K562 (cell line): Measurements from ENCODE around the gene EML2. TPM values are rescaled to one million over a fixed set of nuclear protein-coding genes. Genes with fewer than 3 reads are reported as not detected.

ENCODE experiments used
- ARID2 ChIP-seq: fragments of 450-650 bp; IDR thresholded peaks from 2 replicates; pipeline ENCODE4 v1.6.1; 2017; ENCODE audit warnings: antibody characterized with exemption, mild to moderate bottlenecking
- ATF3 ChIP-seq, 2 experiments: fragments of 450-650 bp in 1 of 2; sonication (generic) in 1 of 2; formaldehyde crosslinking in 1 of 2; IDR thresholded peaks in 1 of 2; conservative IDR thresholded peaks in 1 of 2; 2 replicates each; pipeline versions ENCODE4 v1.6.1 to v1.8.1; 2016 to 2023; ENCODE audit warnings: mild to moderate bottlenecking in 2 of 2, moderate library complexity in 2 of 2, inconsistent platforms in 1 of 2, missing genetic modification reagents in 1 of 2
- BDP1 ChIP-seq: IDR thresholded peaks from 3 replicates; pipeline ENCODE4 v1.6.1; 2011; ENCODE audit not compliant: insufficient read length, insufficient read depth
- CHD4 ChIP-seq: fragments of 200-600 bp; sonication (generic); IDR thresholded peaks from 3 replicates; pipeline ENCODE4 v1.6.1; 2012; ENCODE audit warnings: low read depth, mild to moderate bottlenecking, mixed read lengths, low read length, inconsistent platforms; ENCODE audit not compliant: insufficient read depth, insufficient replicate concordance, poor library complexity, severe bottlenecking
- DMBX1 ChIP-seq: fragments of 250-450 bp; sonication (Bioruptor Pico); IDR thresholded peaks from 2 replicates; pipeline ENCODE4 v1.8.0; 2022; ENCODE audit warnings: inconsistent platforms, mild to moderate bottlenecking, moderate library complexity, borderline replicate concordance
- ETS2 ChIP-seq: IDR thresholded peaks from 2 replicates; pipeline ENCODE4 v1.6.1; 2016; ENCODE audit warnings: borderline replicate concordance, missing genetic modification characterization, mild to moderate bottlenecking, moderate library complexity, missing compliant biosample characterization; ENCODE audit not compliant: poor library complexity, severe bottlenecking
- HBP1 ChIP-seq: fragments of 450-650 bp; formaldehyde crosslinking; IDR thresholded peaks from 2 replicates; pipeline ENCODE4 v1.4.0; 2022; ENCODE audit warnings: missing genetic modification characterization
- HLTF ChIP-seq: fragments of 450-650 bp; IDR thresholded peaks from 2 replicates; pipeline ENCODE4 v1.6.1; 2016
- KAT8 ChIP-seq: fragments of 450-650 bp; IDR thresholded peaks from 2 replicates; pipeline ENCODE4 v1.6.1; 2016; ENCODE audit warnings: low read depth, mild to moderate bottlenecking
- MAFG ChIP-seq: fragments of 450-650 bp; conservative IDR thresholded peaks from 2 replicates; pipeline ENCODE4 v1.6.1; 2016; ENCODE audit warnings: missing genetic modification characterization, missing compliant biosample characterization
- MTA2 ChIP-seq: fragments of 450-650 bp; IDR thresholded peaks from 2 replicates; pipeline ENCODE4 v1.6.1; 2016; ENCODE audit warnings: low read depth
- NELFE ChIP-seq: IDR thresholded peaks from 2 replicates; pipeline ENCODE4 v1.6.1; 2011; ENCODE audit warnings: mild to moderate bottlenecking; ENCODE audit not compliant: insufficient read depth, insufficient read length
- TBP ChIP-seq: optimal IDR thresholded peaks from 2 replicates; pipeline ENCODE3; 2011; ENCODE audit warnings: low read depth, low read length, improper control_type of control experiment
- U2AF1 ChIP-seq: fragments of 200-400 bp; formaldehyde crosslinking; optimal IDR thresholded peaks from 2 replicates; pipeline ENCODE3; 2017; ENCODE audit warnings: mild to moderate bottlenecking, low read depth, low read length, moderate library complexity
- ZNF239 ChIP-seq: fragments of 250-450 bp; sonication (Bioruptor Pico); IDR thresholded peaks from 2 replicates; pipeline ENCODE4 v1.4.0; 2020; ENCODE audit warnings: mild to moderate bottlenecking
- ZNF766 ChIP-seq: fragments of 200-800 bp; sonication (Bioruptor generic); conservative IDR thresholded peaks from 2 replicates; pipeline ENCODE4 v1.6.1; 2016; ENCODE audit warnings: missing genetic modification characterization, missing compliant biosample characterization
- polyA plus RNA-seq, 8 experiments: library from polyadenylated mRNA; depleted of rRNA in 4 of 8; stranded (reverse) in 5 of 8; unstranded in 3 of 8; fragments of >200 nt; fragmentation: Nextera tagmentation in 2 of 8; fragmentation: Illumina TruSeq in 1 of 8; extraction: Ambion mirVana in 2 of 8; extraction: Trizol in 1 of 8; gene quantifications; 2 replicates each; pipeline versions ENCODE4 v1.2.1 to v1.2.3, GENCODE V29; 2011 to 2014; ENCODE audit warnings: inconsistent platforms in 1 of 8, missing spikeins in 1 of 8
- total RNA-seq, 7 experiments: library from RNA; depleted of rRNA in 6 of 7; stranded (reverse); fragments of >200 nt in 6 of 7; fragmentation: Illumina TruSeq in 2 of 7; extraction: Trizol in 2 of 7; gene quantifications; 2 replicates each; pipeline versions ENCODE4 v1.2.1 to v1.2.3, GENCODE V29; 2011 to 2021; ENCODE audit warnings: low replicate concordance in 1 of 7
- TF ChIP-seq, protein P1 (sequence below): fragments of 450-650 bp; formaldehyde crosslinking; IDR thresholded peaks from 2 replicates; pipeline ENCODE4 v1.4.0; 2020; ENCODE audit warnings: mild to moderate bottlenecking, moderate library complexity
- TF ChIP-seq, protein P2 (sequence below): sonication (generic); formaldehyde crosslinking; IDR thresholded peaks from 2 replicates; pipeline ENCODE4 v1.8.1; 2023; ENCODE audit warnings: mild to moderate bottlenecking, missing genetic modification reagents

EML2 gene
- total and polyA plus RNA-seq, 9 of the 15 experiments (the other 6 are each of a cell fraction or from before 2014, with no cell fraction given): 2.6 to 69.6 (median 24.8) TPM

GRCh38 chr19:45637890-45638667 lies 1.1 kb downstream of the EML2 start (continued):
- TF ChIP-seq, protein P1, sequence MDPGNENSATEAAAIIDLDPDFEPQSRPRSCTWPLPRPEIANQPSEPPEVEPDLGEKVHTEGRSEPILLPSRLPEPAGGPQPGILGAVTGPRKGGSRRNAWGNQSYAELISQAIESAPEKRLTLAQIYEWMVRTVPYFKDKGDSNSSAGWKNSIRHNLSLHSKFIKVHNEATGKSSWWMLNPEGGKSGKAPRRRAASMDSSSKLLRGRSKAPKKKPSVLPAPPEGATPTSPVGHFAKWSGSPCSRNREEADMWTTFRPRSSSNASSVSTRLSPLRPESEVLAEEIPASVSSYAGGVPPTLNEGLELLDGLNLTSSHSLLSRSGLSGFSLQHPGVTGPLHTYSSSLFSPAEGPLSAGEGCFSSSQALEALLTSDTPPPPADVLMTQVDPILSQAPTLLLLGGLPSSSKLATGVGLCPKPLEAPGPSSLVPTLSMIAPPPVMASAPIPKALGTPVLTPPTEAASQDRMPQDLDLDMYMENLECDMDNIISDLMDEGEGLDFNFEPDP (CRISPR knock-in tag): no peak
- TF ChIP-seq U2AF1: no peak
- TF ChIP-seq DMBX1 (CRISPR knock-in tag): no peak
- no peak for TF ChIP-seq ETS2 (tag)
- no peak for TF ChIP-seq ZNF766 (CRISPR knock-in tag)
- no peak for TF ChIP-seq MTA2
- TF ChIP-seq, protein P2, sequence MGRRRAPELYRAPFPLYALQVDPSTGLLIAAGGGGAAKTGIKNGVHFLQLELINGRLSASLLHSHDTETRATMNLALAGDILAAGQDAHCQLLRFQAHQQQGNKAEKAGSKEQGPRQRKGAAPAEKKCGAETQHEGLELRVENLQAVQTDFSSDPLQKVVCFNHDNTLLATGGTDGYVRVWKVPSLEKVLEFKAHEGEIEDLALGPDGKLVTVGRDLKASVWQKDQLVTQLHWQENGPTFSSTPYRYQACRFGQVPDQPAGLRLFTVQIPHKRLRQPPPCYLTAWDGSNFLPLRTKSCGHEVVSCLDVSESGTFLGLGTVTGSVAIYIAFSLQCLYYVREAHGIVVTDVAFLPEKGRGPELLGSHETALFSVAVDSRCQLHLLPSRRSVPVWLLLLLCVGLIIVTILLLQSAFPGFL (CRISPR knock-in tag): no peak
- TF ChIP-seq BDP1: no peak
- no peak for TF ChIP-seq CHD4
- TF ChIP-seq ATF3 (IDR thresholded peaks at IDR 0.05): peak; percentile 24; the same call in 1 of the 2 replicates
- TF ChIP-seq ATF3 (CRISPR knock-in tag; conservative IDR thresholded peaks at IDR 0.05): no peak
- TF ChIP-seq TBP: no peak
- TF ChIP-seq HBP1: no peak
- TF ChIP-seq KAT8: no peak
- TF ChIP-seq NELFE: no peak
- TF ChIP-seq MAFG (tag): peak; percentile 62
- no peak for TF ChIP-seq ZNF239 (CRISPR knock-in tag)
- TF ChIP-seq HLTF: no peak
- no peak for TF ChIP-seq ARID2
